ENCODE data around the gene RNF215.

Gene RNF215

DNA sequence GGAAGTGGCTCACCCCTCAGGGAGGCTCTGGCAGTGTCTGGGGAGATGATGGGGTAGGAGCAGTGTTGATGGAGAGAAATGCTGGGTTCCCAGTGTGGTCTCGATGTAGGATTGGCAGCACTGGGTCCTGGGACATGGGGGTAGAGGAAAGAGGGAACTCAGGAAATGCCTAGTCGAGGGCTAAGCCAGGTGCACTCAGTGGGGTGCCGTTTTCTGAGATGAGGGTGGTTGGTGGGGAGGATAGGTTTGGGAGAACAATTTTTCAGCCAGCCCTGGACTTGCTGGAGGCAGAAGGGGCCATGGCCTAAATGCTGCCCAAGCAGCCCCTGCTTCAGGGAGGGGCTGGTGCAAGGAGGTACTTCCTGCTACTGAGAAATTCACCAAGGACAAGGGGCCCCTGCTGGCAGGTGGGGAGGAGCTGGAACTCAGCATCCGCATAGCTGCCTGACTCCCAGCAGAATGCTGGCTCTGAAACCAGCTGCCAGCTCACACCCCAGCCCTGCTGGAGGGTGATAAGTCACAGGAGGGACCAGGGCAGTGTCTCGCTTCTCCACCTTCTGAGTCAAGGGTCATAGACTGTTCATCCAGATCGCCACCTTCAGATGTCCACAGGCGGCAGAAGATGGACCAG, 24.4 kb downstream of the RNF215 start:
- Histone ChIP-seq H3K27me3 (ENCODE audit: insufficient read depth, poor library complexity, severe bottlenecking) (no peaks in the 10 kb centered on the region), H3K27ac (replicated peaks) (no peak overlapping the region), H3K4me3 (replicated peaks; ENCODE audit: insufficient read depth, low read length) (no peak overlapping the region)
- DNase-seq (ENCODE audit: low read depth in 1 of 2, low spot score in 1 of 2), result no peak
- TF ChIP-seq POLR2AphosphoS5 (IDR thresholded peaks at IDR 0.05; ENCODE audit: low read depth) (no peak), GABPA (IDR thresholded peaks at IDR 0.05; ENCODE audit: low read depth) (no peak), SPI1 (IDR thresholded peaks at IDR 0.05; ENCODE audit: borderline replicate concordance, low read depth) (no peak)
- TF ChIP-seq, protein P1, sequence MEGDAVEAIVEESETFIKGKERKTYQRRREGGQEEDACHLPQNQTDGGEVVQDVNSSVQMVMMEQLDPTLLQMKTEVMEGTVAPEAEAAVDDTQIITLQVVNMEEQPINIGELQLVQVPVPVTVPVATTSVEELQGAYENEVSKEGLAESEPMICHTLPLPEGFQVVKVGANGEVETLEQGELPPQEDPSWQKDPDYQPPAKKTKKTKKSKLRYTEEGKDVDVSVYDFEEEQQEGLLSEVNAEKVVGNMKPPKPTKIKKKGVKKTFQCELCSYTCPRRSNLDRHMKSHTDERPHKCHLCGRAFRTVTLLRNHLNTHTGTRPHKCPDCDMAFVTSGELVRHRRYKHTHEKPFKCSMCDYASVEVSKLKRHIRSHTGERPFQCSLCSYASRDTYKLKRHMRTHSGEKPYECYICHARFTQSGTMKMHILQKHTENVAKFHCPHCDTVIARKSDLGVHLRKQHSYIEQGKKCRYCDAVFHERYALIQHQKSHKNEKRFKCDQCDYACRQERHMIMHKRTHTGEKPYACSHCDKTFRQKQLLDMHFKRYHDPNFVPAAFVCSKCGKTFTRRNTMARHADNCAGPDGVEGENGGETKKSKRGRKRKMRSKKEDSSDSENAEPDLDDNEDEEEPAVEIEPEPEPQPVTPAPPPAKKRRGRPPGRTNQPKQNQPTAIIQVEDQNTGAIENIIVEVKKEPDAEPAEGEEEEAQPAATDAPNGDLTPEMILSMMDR (IDR thresholded peaks at IDR 0.05; ENCODE audit: insufficient read depth, low read length), result no peak
- TF ChIP-seq, protein P2, sequence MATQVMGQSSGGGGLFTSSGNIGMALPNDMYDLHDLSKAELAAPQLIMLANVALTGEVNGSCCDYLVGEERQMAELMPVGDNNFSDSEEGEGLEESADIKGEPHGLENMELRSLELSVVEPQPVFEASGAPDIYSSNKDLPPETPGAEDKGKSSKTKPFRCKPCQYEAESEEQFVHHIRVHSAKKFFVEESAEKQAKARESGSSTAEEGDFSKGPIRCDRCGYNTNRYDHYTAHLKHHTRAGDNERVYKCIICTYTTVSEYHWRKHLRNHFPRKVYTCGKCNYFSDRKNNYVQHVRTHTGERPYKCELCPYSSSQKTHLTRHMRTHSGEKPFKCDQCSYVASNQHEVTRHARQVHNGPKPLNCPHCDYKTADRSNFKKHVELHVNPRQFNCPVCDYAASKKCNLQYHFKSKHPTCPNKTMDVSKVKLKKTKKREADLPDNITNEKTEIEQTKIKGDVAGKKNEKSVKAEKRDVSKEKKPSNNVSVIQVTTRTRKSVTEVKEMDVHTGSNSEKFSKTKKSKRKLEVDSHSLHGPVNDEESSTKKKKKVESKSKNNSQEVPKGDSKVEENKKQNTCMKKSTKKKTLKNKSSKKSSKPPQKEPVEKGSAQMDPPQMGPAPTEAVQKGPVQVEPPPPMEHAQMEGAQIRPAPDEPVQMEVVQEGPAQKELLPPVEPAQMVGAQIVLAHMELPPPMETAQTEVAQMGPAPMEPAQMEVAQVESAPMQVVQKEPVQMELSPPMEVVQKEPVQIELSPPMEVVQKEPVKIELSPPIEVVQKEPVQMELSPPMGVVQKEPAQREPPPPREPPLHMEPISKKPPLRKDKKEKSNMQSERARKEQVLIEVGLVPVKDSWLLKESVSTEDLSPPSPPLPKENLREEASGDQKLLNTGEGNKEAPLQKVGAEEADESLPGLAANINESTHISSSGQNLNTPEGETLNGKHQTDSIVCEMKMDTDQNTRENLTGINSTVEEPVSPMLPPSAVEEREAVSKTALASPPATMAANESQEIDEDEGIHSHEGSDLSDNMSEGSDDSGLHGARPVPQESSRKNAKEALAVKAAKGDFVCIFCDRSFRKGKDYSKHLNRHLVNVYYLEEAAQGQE (IDR thresholded peaks at IDR 0.05; ENCODE audit: insufficient replicate concordance, low read depth), result no peak

DNA sequence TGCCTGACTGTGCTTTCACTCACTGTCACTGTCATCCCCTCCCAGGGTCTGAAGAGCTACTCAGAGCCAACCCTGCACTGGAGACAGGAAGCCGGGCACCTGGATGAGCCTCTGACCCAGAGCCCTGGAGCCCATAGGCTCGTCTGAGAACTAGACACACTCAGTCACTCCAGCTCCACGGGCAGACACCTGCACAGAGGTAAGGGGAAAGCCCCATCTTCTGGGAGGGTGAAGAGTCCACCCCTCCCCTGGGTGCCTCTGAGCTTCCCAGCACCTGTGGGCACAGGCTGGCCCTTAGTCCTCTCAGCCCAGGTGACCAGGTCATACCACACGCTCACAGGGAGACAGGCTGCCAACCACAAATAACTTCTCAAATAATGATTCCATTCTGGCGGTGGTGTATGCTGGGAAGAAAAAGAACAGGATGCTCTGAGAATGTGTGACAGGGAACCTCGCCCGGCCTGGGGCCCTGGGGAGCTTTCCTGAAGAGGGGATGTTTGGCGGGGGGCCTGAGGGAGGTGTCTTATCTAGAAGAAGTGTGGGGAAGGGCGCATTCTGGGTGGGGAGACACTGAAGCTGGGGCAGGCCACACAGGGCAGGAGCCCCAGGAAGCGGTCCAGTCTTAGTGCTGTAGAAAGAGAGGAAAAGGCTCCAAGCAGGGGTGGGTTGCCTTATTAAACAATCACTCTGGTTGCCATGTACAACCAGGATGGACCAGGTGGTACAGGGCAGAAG, 25.1 kb downstream of the RNF215 start:
- no peak for DNase-seq (ENCODE audit: low read depth in 1 of 2, low spot score in 1 of 2)
- TF ChIP-seq SPI1 (IDR thresholded peaks at IDR 0.05; ENCODE audit: borderline replicate concordance, low read depth) (no peak), POLR2AphosphoS5 (IDR thresholded peaks at IDR 0.05; ENCODE audit: low read depth) (no peak), GABPA (IDR thresholded peaks at IDR 0.05; ENCODE audit: low read depth) (no peak)
- TF ChIP-seq, protein P1 (IDR thresholded peaks at IDR 0.05; ENCODE audit: insufficient read depth, low read length), result no peak
- TF ChIP-seq, protein P2 (IDR thresholded peaks at IDR 0.05; ENCODE audit: insufficient replicate concordance, low read depth), result no peak

DNA sequence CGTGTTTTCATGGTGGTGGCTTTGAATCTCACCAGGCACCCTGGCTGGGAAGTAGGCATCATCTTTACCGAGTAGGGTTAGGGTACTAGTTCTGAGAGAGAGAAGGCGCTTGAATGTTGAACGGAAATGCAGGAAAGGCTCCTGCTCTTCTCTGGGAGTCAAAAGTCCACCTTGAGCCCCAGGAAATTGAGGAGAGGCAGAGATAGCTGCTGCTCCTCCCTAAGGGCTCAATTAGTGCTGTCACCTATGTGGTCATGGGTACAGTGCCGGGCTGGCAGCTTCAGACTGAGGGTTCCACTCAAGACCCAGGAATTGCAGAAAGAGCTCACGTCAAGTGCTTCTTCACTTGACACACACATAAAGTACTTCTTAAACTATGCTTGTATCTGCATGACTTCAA, 28.7 kb downstream of the RNF215 start:
- DNase-seq (ENCODE audit: low read depth in 1 of 2, low spot score in 1 of 2), result no peak
- H3K27ac ChIP-seq (replicated peaks), result no peak overlapping the region
- H3K27me3 ChIP-seq (ENCODE audit: insufficient read depth, poor library complexity, severe bottlenecking), result no peaks in the 10 kb centered on the region
- no peak overlapping the region for H3K4me3 ChIP-seq (replicated peaks; ENCODE audit: insufficient read depth, low read length)
- no peak for TF ChIP-seq POLR2AphosphoS5 (IDR thresholded peaks at IDR 0.05; ENCODE audit: low read depth)

More for the DNA sequence above, 25.1 kb downstream of the RNF215 start:
- no peaks in the 10 kb centered on the region for H3K27me3 ChIP-seq (ENCODE audit: insufficient read depth, poor library complexity, severe bottlenecking)
- no peak overlapping the region for H3K27ac ChIP-seq (replicated peaks)
- no peak overlapping the region for H3K4me3 ChIP-seq (replicated peaks; ENCODE audit: insufficient read depth, low read length)

DNA sequence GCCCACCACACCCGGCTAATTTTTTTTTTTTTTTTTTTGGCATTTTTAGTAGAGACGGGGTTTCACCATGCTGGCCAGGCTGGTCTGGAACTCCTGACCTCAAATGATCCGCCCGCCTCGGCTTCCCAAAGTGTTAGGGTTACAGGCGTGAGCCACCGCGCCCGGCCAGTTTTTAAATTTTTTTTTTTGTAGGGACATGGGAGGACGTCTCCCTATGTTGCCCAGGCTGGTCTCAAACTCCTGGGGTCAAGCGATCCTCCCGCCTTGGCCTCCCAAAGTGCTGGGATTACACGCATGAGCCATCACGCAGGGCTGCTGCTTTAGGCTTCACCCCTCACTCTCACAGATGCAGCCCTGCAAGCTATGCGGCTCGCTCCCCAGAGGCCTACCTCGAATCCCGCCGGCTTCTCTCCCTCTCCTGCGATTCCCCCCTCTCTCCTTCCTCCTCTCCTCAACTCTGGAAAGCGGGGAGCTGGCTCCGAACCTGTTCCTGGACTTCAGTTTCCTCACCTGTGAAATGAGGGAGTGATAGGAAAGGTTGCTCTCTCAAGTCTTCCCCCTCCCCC, 29.5 kb downstream of the RNF215 start:
- no peaks in the 10 kb centered on the region for H3K27me3 ChIP-seq (ENCODE audit: insufficient read depth, poor library complexity, severe bottlenecking)
- DNase-seq (ENCODE audit: low read depth in 1 of 2, low spot score in 1 of 2), result no peak
- no peak overlapping the region for H3K4me3 ChIP-seq (replicated peaks; ENCODE audit: insufficient read depth, low read length)
- H3K27ac ChIP-seq (replicated peaks), result no peak overlapping the region
- TF ChIP-seq GABPA (IDR thresholded peaks at IDR 0.05; ENCODE audit: low read depth) (no peak), POLR2AphosphoS5 (IDR thresholded peaks at IDR 0.05; ENCODE audit: low read depth) (no peak), SPI1 (IDR thresholded peaks at IDR 0.05; ENCODE audit: borderline replicate concordance, low read depth) (no peak)
- TF ChIP-seq, protein P1 (IDR thresholded peaks at IDR 0.05; ENCODE audit: insufficient read depth, low read length), result no peak
- TF ChIP-seq, protein P2 (IDR thresholded peaks at IDR 0.05; ENCODE audit: insufficient replicate concordance, low read depth), result no peak

Data from HL-60 (cell line).